Measurements from ENCODE around the gene TBC1D8.

DNA sequence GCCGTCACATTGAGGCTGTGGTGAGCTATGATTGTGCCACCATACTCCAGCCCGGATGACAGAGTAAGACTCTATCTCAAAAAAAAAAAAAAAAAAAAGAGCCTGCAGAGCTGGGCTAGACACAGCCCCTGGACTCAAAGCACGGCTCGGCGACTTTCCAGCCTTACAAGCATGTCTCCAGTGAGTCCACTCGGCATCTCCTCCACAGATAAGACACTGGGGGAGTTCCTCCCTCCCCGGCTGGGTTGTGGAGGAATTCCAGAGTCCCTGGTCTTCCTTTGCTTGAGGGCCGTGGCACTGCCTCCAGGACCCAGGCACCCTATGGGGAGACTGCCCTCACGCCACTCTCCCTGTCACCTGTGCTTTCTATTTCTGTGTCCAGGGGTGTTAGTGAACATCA, 180.0 kb downstream of the TBC1D8 start:
- no peak for TF ChIP-seq CTCF (IDR thresholded peaks at IDR 0.05; ENCODE audit: low read depth, low read length, missing input control)
- TF ChIP-seq GABPA (IDR thresholded peaks at IDR 0.05 in 1 of 2, conservative IDR thresholded peaks at IDR 0.05 in 1 of 2) = no peak
